Muscle of back (tissue), 11 donors: ENCODE measurements around the gene TLR9. TPM values are rescaled to one million over a fixed set of nuclear protein-coding genes. Genes with fewer than 3 reads are reported as not detected.

Source experiments
- DNase-seq, 3 donors: peaks; one replicate each; pipeline versions ENCODE4 v3.0.0 to v3.0.0-alpha.2; 2013
- polyA plus RNA-seq, 10 donors: library from polyadenylated mRNA; unstranded; fragments of 120-200 nt; gene quantifications; one replicate each; pipeline ENCODE4 v1.2.1, GENCODE V29; 2013; ENCODE audit not compliant: insufficient read length in 10 of 10

The TLR9 gene
- polyA plus RNA-seq, 10 donors, result 0.05 to 0.33 (median 0.18) TPM; not detected in 2

DNA sequence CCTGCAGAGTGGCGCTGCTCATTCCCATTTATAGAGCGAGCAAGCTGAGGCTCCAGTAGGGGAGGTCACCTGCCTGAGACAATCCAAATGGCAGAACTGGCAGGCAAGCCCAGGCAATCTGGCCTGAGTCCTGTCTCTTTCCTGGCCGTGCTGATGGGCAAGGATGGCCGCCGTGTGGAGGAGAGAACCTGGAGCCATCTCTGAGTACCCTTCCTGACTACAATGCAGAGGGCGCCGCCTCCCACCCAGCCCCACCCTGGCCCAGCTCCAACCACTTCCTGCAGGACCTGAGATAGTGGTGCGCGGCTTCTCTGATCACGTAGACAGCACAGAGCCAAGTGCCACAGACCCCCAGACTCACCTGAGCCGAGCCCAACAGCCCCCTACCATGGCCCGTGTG lies 7.0 kb downstream of the TLR9 start:
- no peak for DNase-seq

DNA sequence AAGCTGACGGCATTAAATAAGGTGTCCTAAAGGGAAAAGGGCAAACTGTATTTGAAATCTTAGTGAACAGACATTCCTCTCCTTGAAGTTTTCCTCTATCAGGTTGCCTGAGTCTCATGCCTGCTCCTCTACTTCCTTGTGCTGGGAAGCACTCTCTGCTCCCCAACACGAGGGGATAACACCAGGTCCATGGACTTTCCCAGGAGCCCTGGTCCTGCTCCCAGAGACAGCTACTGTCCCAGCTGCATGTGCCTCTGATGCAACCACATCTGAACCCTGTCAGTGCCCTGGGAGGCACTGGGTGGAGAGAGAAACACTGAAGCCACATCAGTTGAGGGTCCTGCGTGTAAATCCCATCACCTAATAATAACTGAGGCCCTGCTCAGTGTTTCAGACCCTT lies 7.4 kb downstream of the TLR9 start:
- no peak for DNase-seq

DNA sequence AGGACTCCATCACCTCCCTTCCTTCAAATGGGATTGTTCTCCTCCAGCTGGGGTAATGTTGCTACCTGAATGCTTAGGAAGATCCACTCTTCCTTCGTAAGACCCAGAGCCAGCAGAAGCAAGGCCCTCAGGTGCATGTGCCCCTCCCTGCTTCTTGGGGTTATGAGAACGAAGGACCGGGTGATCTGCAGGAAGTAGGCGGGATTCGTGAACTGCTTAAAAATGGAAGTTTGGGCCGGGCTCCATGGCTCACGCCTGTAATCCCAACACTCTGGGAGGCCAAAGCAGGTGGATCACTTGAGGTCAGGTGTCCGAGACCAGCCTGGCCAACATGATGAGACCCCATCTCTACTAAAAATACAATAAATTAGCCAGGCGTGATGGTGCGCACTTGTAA lies 8.0 kb downstream of the TLR9 start:
- no peak for DNase-seq

DNA sequence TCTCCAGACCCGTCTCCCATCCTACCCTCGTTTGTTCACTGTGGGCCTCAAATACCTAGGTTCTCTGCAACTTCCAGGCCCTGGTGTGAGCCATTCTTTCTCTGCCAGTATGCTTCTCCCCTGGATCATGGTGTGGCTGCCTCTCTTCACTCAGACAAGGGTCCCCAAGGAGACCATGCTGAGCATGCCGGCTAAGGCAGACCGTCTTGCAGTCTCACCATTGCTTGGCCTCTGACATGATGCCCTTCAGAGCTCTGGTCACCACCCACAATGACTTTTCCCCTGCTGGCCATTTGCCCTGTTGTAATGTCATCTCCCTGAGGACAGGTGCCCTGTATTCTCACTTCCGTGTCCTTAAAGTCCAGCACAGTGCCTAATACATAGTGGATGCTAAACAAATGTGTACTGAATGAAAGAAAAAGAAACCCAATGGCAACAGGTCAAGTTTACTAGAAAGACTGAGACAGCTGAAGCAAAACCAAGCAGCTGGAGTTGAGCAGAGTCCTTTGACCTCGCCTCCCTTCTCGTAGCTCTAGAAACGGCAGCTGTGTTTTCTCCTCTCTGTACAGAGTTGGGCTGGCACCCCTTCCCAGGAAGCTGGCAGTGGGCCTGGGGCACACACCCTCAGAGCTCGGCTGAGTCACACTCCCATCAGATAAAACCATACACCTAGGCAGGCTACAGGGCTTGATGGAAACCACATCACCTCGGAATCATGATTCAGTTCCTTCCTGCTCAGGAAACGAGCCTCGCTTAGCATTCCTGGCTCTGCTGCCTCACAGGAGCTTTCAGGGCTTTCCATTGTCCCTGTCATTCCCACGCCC lies 8.6 kb downstream of the TLR9 start:
- DNase-seq, result peak; percentile 69 to 83 (median 70)

DNA sequence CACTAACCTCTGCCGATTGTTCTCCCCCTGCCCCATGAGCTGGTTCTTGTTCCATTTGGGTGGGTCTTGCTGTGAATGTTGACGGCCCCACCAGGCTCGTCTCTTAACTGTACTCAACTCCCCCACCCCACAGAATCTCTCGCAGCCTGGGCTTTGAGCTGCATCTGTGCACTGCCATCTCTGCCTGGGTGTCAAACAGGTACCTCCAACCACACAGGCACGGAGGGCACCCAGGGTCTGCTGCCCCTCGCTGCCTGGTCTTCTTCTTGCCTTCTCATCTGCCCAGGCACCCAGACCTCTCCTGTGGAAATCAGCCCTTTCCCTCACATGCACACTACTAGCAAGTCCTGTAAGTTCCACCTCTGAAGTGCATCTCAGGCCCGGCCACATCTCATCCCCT lies 10.1 kb downstream of the TLR9 start:
- DNase-seq, result no peak

DNA sequence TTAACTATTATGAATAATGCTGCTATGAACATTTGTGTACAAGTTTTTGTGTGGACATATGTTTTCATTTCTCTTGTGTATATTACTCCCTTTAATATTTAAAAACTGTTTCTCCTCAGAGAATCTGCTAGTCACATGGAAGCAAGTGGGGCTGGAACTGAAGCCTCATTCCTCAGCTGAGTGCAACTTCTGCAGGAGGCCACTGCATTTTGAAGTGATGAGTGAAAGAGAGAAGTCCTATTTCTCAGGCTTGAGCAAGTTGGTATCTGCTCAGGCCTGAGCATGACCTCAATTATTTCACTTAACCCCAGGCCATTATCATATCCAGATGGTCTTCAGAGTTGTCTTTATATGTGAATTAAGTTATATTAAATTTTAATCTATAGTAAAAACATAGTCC lies 11.5 kb downstream of the TLR9 start:
- no peak for DNase-seq

DNA sequence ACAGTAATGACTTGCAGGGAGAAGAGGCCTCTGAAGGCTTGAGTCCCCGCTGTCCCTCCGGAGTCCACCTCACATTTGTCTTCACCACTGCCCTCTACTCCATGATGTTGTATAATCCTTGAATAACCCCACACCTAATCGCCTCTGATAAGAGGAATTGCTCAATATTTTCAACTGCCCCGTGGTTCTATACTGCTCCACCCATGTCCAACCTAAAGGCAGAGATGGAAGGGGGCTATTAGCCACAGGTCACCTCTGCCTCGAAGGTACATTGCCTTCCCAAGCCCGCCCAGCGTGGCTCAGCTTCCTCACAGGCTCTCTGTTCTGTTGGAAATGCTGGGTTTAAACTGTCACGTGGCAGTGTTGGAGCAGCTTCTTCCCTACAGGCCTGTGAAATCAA lies 12.4 kb downstream of the TLR9 start:
- no peak for DNase-seq

DNA sequence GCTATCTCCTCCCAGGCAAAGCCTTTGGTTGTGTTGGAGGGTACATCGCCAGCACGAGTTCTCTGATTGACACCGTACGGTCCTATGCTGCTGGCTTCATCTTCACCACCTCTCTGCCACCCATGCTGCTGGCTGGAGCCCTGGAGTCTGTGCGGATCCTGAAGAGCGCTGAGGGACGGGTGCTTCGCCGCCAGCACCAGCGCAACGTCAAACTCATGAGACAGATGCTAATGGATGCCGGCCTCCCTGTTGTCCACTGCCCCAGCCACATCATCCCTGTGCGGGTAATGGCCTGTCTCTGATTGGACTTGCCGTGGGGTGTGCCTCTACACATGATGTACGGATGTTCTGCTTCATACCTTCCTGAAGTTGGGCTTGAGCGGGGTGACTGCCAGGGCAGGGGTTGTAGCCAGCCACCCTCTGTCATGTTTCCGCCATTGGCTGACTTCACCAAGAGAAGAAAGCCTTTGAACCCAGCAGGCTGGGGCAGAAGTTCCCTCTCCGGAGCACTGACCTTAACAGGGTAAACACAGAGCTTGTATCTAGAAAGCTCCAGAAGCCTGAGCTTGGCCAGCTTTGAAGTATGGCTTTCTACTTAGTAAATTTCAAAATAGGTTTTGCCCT lies 14.1 kb downstream of the TLR9 start:
- no peak for DNase-seq

DNA sequence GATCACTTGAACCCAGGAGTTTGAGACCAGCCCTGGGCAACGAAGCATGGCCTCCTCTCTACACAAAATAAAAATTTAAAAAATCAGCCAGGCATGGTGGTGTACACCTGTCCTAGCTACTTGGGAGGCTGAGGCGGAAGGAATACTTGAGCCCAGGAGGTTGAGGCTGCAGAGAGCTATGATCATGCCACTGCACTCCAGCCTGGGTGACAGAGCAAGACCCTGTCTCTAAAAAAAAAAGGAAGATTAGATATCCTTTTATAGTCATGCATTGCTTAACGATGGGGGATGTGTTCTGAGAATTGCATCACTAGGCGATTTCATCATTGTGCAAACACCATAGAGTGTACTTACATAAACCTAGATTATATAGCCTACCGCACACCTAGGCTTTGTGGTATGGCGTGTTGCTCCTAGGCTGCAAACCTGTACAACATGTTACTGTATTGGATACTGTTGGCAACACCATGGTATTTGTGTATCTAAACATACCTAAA lies 14.8 kb downstream of the TLR9 start:
- no peak for DNase-seq

DNA sequence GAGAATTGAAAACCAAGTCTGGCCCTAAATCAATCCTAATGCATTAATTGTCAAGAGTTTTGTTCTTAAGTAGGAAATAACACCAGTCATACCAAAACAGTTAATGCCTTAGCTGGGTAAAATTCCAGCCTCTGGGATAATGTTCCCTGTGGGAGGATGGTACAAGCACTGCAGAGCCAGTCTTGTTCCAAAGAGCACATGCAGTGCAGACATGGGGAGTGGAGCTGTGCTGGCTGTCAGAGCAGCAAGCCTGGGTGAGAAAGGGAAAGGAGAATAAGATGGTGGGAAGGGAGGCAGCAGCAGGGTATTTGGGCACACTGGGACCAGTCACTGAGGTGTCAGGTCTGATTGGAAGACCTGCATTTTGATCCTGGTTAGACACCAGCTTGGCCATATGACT lies 15.4 kb downstream of the TLR9 start:
- DNase-seq, result no peak

DNA sequence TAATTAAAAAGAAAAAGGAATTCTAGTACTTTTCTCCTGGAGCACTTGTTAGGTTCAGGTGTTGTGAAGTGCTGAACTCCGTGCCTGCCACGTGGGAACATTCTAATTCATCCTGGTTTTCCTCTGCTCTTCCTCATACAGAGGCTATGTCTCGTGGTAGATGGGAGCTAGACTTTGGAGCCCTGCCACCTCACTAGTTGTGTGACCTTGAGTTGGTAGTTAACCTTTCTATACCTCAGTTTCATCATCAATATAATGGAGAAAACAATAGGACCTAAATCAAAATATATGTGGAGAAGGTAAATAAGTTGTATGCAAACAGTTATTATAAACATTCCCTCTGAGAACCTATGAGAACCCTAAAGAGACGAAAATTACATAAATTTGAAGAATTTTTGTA lies 16.9 kb downstream of the TLR9 start:
- no peak for DNase-seq

DNA sequence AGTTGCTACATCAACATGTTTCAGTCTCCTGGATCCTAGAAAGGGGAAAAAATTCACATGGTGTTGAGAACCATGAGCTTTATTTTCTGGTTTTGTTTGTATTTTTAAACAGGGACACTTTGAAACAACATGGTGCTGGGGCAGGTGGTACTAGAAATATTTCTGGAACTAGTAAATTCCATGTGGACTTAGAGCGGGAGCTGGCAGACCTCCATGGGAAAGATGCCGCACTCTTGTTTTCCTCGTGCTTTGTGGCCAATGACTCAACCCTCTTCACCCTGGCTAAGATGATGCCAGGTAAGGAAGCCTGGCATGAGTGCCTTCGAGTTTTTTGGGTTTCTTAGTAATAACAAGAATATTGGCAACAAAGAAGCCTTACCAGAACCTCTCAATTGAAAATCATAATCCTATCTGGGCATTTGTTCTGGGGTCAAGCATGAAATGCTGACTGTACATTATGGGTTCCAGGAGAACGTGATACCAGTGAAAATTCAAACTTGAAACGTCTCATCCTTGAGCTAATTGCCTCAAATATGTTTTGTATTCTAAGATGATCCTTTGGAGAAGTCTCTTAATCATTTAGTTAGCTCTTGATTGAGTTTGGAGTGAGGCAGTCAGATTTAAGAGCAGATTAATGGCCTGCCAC lies 19.6 kb downstream of the TLR9 start:
- no peak for DNase-seq

DNA sequence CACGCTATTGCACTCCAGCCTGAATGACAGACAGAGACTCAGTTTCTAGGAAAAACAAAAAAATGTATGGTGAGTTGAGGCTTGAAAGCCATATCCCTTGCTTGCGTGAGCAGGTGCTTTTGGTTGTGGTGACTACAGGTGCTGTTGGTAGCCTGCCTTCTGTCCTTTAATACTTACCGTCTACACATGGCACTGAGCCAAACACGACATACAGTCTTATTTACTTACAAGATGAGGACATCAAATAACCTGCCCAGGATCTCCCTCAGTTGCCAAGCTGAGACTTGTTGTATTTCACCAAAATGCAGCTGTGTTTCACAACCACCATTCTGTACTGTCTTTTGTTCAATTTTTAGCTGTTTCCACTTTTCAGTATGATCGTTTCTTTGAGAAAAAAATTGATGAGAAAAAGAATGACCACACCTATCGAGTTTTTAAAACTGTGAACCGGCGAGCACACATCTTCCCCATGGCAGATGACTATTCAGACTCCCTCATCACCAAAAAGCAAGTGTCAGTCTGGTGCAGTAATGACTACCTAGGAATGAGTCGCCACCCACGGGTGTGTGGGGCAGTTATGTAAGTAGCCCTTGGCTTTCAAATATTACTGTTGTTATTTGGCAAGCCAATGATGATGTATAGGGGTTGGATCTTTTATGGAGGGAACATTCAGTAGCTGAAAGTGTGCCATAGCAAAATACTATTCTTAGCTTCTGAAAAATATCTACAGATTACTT lies 20.9 kb downstream of the TLR9 start:
- no peak for DNase-seq

DNA sequence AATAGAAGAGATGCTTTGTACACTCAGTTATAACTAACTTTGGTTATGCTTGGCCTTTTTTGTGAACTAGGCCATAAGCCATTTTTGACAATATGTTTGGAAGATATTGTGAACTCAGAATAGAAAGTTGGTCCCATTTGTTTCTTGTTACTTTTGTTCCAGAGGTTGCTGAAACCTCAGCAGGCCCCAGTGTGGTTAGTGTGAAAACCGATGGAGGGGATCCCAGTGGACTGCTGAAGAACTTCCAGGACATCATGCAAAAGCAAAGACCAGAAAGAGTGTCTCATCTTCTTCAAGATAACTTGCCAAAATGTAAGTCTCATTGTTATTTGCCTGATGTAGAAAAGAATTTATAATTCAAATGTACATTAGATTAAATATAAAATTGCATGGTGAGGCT lies 21.7 kb downstream of the TLR9 start:
- DNase-seq, result no peak

DNA sequence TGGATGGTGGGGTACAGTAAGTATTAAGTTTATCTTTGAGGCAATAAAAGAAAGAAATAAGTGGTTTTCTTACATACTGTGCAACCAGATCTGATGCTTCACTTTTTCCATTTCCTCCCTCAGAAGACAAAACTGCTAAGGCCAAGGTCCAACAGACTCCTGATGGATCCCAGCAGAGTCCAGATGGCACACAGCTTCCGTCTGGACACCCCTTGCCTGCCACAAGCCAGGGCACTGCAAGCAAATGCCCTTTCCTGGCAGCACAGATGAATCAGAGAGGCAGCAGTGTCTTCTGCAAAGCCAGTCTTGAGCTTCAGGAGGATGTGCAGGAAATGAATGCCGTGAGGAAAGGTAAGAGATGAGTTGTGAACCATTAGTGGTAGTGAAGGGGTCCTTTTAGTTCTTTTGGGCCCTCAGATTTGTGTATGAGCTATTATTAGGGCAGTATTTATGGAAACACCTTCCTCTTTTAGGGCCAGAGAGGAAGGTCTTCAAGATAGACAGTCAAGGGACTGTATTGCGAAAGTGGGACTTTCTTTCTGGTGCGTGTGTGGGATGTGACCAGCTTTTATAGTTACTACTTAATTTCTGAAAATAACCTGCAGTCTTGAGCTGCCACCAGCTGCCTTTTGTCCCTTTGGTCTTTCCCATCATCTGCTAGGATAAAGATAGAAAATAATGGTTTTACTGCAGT lies 22.9 kb downstream of the TLR9 start:
- no peak for DNase-seq

DNA sequence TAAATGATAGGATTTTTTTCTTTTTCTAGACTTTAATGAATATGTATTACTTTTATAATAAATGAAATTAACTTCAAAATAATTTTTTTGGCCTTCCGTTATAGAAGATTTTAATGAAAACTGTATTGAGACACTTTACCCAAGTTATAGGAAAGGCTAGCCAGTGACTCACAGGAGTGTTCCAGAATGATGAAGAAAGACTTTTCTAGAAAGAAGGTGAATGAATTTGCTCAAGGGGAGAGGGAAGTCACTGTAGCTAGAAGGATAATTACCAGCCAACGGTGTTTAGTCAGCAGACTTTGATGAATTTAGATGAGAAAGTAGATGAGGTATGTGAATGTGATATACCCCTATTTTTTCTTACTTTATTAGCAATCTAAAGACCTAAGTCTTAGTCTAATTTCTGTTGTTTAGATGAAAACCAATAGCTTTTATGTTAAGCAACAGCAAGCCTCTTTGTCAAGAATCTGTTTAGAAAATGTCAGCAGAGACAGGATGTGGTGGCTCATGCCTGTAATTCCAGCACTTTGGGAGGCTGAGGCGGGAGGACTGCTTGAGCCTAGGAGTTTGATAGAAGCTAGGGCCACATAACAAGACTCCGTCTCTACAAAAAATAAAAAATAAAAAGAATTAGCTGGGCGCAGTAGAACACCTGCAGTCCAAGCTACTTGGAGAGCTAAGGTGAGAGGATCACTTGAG lies 24.3 kb downstream of the TLR9 start:
- no peak for DNase-seq

DNA sequence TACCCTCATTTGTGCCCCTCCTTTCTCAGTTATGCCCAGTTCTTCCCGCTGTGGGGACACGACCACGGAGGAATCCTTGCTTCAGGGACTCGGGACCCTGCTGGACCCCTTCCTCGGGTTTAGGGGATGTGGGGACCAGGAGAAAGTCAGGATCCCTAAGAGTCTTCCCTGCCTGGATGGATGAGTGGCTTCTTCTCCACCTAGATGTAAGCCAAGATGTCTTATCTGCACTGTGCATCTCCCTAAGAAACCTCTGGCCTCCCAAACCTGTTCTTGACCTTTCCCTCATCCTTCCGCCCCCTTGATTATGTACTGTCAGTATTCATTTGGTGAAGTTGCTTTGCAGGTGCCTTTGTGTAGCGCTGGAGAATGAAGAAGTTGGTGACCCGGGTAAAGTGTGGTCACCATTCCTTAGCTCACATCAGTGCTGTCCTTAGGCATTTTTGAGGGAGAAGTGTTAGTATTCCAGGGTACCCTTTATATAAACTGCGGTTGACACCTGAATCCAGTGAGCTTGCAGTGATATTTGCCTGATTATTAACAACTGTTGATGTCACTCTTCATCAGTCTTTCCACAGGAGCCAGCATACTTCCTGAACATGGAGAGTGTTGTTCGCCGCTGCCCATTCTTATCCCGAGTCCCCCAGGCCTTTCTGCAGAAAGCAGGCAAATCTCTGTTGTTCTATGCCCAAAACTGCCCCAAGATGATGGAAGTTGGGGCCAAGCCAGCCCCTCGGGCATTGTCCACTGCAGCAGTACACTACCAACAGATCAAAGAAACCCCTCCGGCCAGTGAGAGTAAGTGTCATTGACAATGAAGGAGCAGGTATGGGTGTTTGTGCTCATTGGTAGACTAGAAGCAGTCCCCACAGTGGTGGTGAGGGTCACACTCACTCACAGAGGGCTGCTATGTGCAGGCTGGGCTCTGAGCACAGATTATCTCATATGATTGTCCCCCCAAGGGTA lies 26.5 kb downstream of the TLR9 start:
- no peak for DNase-seq

DNA sequence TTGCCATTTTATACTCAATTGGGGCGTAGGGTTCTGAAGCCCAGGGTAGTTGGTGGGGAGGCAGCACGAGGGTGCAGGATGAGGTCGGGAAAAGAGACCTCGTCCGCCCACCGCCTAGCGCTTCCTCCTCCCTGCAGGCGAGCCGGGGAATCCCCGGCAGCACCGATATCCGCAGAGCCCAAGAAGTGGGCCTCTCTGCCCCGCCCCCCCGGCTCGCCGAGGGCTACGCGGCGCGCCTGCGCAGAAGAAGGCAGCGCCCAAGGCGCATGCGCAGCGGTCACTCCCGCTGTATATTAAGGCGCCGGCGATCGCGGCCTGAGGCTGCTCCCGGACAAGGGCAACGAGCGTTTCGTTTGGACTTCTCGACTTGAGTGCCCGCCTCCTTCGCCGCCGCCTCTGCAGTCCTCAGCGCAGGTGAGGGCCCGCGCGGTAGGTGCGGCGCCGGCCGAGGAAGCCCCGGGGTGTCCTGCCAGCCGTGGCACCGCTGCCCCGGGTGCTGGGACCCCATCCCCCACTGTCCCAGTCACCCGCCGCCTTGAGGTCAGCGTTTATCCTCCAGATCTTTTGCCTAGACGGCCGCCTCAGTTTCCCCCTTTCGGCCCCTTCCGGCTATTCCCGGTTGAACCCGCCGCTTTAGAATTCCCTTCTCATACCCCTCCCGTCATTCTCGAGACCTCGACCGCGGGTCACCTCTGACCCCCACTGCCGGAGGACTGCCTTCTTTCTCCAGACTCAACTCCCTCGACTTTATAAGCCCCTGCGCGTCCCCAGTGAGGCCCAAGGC lies 27.4 kb downstream of the TLR9 start, which contains the start of gene ALAS1:
Gene ALAS1 (plus strand): TSS at position 319 of the 784 bp plus-strand sequence. CDS start 1,082 bp downstream, outside the sequence.
- DNase-seq, result peak; percentile 90 to 98 (median 97)

DNA sequence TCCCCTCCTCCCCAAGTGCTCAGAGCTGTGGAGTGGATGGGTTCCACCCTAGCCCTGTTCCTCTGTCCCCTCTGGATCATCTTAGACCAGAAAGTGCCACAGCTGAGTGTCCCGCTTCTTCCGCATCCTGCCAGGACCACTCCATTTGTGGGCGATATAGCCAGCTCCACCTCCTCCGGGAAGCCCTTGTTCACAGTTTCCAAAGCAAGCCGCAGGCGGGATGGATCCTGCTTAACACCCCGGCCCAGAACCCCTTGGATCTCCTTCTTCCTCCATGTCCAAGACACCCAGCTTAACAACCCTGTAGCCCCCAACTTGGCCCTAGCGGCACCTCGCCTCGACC lies 28.0 kb downstream of the TLR9 start:
- DNase-seq, result no peak
